ENCODE data around the gene ASAP3.

DNA sequence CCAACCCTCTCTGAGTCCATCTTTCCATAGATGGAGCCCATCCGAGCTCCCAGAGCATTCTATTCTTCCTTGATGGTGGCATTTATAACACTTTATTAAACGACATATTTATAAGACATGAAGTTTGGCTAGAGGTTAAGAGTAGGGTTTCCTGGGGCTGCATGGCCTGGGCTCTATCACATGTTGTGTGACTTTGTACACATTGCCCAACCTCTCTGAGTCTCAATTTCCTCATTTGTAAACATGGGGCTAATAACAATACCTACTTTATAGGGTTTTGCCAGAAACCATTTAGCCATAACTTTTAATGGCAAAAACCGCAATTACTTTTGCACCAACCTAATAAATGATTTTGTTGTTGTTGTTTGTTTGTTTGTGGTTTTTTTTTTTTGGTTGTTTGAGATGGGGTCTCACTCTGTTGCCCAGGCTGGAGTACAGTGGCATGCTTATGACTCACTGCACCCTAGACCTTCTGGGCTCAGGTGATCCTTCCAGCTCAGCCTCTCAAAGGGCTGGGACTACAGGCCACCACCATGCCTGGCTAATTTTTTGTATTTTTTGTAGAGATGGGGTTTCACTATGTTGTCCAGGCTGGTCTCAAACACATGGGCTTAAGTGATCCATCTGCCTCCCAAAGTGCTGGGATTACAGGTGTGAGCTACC lies 13.9 kb upstream of the ASAP3 start:
- TF ChIP-seq EZH2 (IDR thresholded peaks at IDR 0.05; ENCODE audit: borderline replicate concordance) (no peak), CTCF (IDR thresholded peaks at IDR 0.05; ENCODE audit: poor library complexity) (no peak), EZH2phosphoT487 (IDR thresholded peaks at IDR 0.05; ENCODE audit: low read depth, severe bottlenecking, unreplicated experiment) (no peak)

Measured in hepatocyte (in vitro differentiated cells).